ENCODE measurements around the gene SLIT3. TPM values are rescaled to one million over a fixed set of nuclear protein-coding genes. Genes with fewer than 3 reads are reported as not detected.

The SLIT3 gene
- total and polyA plus RNA-seq, 2 experiments from 2014 or later, result 0.59 to 0.71 TPM

- TF ChIP-seq REST (IDR thresholded peaks at IDR 0.05; ENCODE audit: unreplicated experiment), result no peak
Observed at GRCh38 chr5:168770036-168770498, 530.9 kb downstream of the SLIT3 start (continued).

DNA sequence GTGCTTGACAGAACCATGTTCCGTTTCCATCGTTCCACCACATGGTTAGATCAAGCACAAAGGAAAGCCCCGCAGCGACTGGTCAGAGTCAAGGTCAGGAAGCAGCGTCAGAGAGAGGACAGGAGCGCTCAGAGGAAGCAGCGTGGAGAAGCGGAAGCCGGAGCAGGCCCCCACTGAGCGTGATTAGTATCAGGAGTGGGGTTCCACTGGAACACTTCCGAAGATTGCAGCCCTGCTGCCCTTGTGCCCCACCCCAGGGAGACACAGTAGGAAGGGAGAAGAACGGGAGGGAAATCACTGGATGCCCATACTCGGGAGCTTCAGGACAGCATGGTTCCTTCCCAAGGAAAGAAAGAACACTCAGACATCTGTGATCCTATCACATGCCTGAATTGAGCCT is 532.8 kb downstream of the SLIT3 start:
- ATAC-seq, result no peak
- no peaks in the 10 kb centered on the region for H3K36me3 ChIP-seq (ENCODE audit: insufficient read depth)
- H3K4me1 ChIP-seq (ENCODE audit: insufficient read depth), result no peaks in the 10 kb centered on the region
- H3K27ac Mint-ChIP-seq, result no peak overlapping the region
- H3F3A ChIP-seq (replicated peaks; ENCODE audit: low read depth), result no peaks in the 10 kb centered on the region
- no peaks in the 10 kb centered on the region for H3K79me2 ChIP-seq (replicated peaks; ENCODE audit: insufficient read depth)
- peaks cover 14% of the 10 kb centered on the region; the same call in 2 of the 3 replicates for H3K9me3 Mint-ChIP-seq
- no peaks in the 10 kb centered on the region for H4K20me1 ChIP-seq (replicated peaks; ENCODE audit: insufficient read depth)
- H3K9me2 ChIP-seq (ENCODE audit: insufficient read depth), result no peaks in the 10 kb centered on the region
- H3K4me3 Mint-ChIP-seq, result no peak overlapping the region
- peaks cover 12% of the 10 kb centered on the region for H3K4me1 Mint-ChIP-seq
- no peak overlapping the region for H3K27ac ChIP-seq (ENCODE audit: low read depth)
- no peak for DNase-seq (ENCODE audit: low spot score)
- H3K4me2 ChIP-seq, result no peak overlapping the region
- no peaks in the 10 kb centered on the region for H3K27me3 ChIP-seq (ENCODE audit: insufficient read depth)
- H2AFZ ChIP-seq, result no peak overlapping the region
- no peaks in the 10 kb centered on the region for H3K36me3 Mint-ChIP-seq (ENCODE audit: low read depth)
- no peak overlapping the region for H3K4me3 ChIP-seq
- peaks cover 10% of the 10 kb centered on the region for H3K27me3 Mint-ChIP-seq (ENCODE audit: insufficient read depth, low read depth, poor library complexity)
- TF ChIP-seq, protein P1, sequence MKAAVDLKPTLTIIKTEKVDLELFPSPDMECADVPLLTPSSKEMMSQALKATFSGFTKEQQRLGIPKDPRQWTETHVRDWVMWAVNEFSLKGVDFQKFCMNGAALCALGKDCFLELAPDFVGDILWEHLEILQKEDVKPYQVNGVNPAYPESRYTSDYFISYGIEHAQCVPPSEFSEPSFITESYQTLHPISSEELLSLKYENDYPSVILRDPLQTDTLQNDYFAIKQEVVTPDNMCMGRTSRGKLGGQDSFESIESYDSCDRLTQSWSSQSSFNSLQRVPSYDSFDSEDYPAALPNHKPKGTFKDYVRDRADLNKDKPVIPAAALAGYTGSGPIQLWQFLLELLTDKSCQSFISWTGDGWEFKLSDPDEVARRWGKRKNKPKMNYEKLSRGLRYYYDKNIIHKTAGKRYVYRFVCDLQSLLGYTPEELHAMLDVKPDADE (IDR thresholded peaks at IDR 0.05), result no peak
- TF ChIP-seq REST (IDR thresholded peaks at IDR 0.05; ENCODE audit: unreplicated experiment) (no peak), EZH2phosphoT487 (IDR thresholded peaks at IDR 0.05; ENCODE audit: unreplicated experiment) (no peak), STAT1 (IDR thresholded peaks at IDR 0.05; ENCODE audit: unreplicated experiment) (no peak), ZNF114 (CRISPR knock-in tag; IDR thresholded peaks at IDR 0.05) (no peak), ZNF331 (CRISPR knock-in tag; IDR thresholded peaks at IDR 0.05; ENCODE audit: low read depth) (no peak), EZH2 (IDR thresholded peaks at IDR 0.05; ENCODE audit: low read depth, unreplicated experiment) (no peak), JUNB (IDR thresholded peaks at IDR 0.05; ENCODE audit: unreplicated experiment) (no peak), NANOG (IDR thresholded peaks at IDR 0.05; ENCODE audit: borderline replicate concordance) (no peak)
- TF ChIP-seq, protein P2, sequence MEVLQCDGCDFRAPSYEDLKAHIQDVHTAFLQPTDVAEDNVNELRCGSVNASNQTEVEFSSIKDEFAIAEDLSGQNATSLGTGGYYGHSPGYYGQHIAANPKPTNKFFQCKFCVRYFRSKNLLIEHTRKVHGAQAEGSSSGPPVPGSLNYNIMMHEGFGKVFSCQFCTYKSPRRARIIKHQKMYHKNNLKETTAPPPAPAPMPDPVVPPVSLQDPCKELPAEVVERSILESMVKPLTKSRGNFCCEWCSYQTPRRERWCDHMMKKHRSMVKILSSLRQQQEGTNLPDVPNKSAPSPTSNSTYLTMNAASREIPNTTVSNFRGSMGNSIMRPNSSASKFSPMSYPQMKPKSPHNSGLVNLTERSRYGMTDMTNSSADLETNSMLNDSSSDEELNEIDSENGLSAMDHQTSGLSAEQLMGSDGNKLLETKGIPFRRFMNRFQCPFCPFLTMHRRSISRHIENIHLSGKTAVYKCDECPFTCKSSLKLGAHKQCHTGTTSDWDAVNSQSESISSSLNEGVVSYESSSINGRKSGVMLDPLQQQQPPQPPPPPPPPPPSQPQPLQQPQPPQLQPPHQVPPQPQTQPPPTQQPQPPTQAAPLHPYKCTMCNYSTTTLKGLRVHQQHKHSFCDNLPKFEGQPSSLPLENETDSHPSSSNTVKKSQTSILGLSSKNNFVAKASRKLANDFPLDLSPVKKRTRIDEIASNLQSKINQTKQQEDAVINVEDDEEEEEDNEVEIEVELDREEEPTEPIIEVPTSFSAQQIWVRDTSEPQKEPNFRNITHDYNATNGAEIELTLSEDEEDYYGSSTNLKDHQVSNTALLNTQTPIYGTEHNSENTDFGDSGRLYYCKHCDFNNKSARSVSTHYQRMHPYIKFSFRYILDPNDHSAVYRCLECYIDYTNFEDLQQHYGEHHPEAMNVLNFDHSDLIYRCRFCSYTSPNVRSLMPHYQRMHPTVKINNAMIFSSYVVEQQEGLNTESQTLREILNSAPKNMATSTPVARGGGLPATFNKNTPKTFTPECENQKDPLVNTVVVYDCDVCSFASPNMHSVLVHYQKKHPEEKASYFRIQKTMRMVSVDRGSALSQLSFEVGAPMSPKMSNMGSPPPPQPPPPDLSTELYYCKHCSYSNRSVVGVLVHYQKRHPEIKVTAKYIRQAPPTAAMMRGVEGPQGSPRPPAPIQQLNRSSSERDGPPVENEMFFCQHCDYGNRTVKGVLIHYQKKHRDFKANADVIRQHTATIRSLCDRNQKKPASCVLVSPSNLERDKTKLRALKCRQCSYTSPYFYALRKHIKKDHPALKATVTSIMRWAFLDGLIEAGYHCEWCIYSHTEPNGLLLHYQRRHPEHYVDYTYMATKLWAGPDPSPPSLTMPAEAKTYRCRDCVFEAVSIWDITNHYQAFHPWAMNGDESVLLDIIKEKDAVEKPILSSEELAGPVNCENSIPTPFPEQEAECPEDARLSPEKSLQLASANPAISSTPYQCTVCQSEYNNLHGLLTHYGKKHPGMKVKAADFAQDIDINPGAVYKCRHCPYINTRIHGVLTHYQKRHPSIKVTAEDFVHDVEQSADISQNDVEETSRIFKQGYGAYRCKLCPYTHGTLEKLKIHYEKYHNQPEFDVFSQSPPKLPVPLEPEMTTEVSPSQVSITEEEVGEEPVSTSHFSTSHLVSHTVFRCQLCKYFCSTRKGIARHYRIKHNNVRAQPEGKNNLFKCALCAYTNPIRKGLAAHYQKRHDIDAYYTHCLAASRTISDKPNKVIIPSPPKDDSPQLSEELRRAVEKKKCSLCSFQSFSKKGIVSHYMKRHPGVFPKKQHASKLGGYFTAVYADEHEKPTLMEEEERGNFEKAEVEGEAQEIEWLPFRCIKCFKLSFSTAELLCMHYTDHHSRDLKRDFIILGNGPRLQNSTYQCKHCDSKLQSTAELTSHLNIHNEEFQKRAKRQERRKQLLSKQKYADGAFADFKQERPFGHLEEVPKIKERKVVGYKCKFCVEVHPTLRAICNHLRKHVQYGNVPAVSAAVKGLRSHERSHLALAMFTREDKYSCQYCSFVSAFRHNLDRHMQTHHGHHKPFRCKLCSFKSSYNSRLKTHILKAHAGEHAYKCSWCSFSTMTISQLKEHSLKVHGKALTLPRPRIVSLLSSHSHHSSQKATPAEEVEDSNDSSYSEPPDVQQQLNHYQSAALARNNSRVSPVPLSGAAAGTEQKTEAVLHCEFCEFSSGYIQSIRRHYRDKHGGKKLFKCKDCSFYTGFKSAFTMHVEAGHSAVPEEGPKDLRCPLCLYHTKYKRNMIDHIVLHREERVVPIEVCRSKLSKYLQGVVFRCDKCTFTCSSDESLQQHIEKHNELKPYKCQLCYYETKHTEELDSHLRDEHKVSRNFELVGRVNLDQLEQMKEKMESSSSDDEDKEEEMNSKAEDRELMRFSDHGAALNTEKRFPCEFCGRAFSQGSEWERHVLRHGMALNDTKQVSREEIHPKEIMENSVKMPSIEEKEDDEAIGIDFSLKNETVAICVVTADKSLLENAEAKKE (CRISPR knock-in tag; IDR thresholded peaks at IDR 0.05), result no peak

Measured in GM23338 (cell line).